Gastroesophageal sphincter (tissue), 3 donors: ENCODE measurements around the gene SH2D6.
A peak's percentile ranks its signal among the peaks of the same experiment; 100 is the strongest.

Experiments used
- POLR2A ChIP-seq, 2 donors: fragments of 450-650 bp; IDR thresholded peaks; one replicate each; pipeline ENCODE4 v1.6.1; 2017; ENCODE audit warnings: antibody characterized with exemption in 2 of 2, mild to moderate bottlenecking in 2 of 2, moderate library complexity in 1 of 2
- POLR2AphosphoS5 ChIP-seq: sonication (generic); formaldehyde crosslinking; IDR thresholded peaks from one replicate; pipeline ENCODE4 v1.6.1; 2017; ENCODE audit warnings: antibody characterized with exemption
- TF ChIP-seq, protein P1 (sequence below), 4 experiments: fragments of 200-600 bp in 2 of 4; fragments of 450-650 bp in 2 of 4; sonication (generic) in 1 of 4; IDR thresholded peaks; one replicate each; pipeline ENCODE4 v1.5.1; 2017 to 2019; ENCODE audit warnings: antibody characterized with exemption in 4 of 4, mild to moderate bottlenecking in 2 of 4, moderate library complexity in 2 of 4

DNA sequence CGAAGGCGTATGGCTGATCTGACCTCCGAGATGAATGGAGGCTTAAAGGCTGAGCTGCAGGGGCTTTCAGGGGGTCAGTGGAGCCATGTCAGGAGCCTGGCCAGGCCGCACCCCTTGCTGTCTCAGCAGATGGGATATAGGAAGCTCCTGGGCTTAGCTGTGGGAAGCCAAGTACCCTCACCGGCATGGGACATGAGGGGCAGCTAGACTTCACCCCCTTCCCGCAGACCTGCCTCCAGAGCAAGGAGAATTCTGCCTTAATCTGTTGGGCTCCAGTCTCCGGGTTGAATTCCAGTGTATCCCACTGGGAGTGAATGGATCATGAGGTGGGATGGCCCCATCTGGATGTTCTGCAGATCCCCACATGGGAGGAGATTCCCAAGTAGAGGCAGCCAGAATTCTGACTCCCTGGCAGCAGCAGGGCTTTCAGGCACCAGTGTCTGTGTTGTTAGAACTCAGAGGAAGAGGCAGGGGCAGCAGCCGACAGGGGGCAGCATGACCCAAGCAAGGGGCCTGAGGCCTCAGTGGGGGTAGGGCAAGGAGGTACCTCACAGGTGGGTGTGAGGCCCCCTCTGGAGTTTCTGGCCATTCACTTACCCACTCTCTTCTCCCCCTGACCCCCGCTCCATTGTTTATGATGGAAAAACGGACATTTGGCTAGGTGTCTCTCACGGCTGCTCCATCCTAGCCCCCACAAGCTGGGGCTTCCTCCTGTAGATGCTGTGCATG lies 27.4 kb upstream of the SH2D6 start:
- TF ChIP-seq, protein P1, sequence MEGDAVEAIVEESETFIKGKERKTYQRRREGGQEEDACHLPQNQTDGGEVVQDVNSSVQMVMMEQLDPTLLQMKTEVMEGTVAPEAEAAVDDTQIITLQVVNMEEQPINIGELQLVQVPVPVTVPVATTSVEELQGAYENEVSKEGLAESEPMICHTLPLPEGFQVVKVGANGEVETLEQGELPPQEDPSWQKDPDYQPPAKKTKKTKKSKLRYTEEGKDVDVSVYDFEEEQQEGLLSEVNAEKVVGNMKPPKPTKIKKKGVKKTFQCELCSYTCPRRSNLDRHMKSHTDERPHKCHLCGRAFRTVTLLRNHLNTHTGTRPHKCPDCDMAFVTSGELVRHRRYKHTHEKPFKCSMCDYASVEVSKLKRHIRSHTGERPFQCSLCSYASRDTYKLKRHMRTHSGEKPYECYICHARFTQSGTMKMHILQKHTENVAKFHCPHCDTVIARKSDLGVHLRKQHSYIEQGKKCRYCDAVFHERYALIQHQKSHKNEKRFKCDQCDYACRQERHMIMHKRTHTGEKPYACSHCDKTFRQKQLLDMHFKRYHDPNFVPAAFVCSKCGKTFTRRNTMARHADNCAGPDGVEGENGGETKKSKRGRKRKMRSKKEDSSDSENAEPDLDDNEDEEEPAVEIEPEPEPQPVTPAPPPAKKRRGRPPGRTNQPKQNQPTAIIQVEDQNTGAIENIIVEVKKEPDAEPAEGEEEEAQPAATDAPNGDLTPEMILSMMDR (IDR thresholded peaks at IDR 0.05) = peak in 3 of 4 experiments; percentile 56 to 78 (median 57)
- TF ChIP-seq POLR2AphosphoS5 = no peak
- no peak for TF ChIP-seq POLR2A (IDR thresholded peaks at IDR 0.05)
